ENCODE results near the gene FCRL2.

FCRL2 gene

GRCh38 chr1:157813269-157813668 lies 36.3 kb upstream of the FCRL2 start:
- TF ChIP-seq SIN3A (IDR thresholded peaks at IDR 0.05; ENCODE audit: borderline replicate concordance, insufficient read depth, low read length) = no peak

DNA sequence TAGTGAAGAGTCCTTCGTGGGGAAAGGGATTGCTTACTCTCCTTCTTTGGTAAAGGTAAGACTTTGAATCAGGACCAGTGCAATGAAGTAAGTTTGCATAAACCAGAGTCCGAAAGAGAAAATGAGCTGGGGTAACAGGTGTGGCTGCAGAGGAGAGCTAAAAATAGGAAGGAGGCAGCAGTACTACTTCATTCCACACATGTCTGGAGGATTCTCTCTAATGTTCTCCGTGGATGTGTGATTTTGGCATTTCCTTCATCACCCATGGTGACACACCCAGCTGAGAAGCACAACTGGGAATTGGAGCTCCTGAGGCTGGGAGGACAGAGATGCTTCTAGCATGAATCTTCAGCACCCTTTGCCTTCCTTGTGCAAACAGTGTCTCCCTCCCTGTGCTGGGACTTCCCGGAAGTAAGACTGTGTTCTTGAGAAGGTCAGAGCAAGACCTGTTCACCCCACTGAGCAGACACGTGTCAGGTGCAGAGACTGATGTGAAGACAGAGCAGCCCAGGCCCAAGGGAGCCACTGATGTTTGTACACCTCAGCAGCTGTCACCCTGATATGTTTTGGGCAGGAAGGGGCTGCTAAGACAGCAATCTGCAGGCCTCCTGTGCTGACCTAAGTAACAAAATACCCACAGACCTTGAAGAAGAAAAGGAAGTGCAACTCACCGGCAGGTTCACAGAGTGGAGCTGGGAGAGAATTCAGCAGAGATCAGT lies 29.7 kb upstream of the FCRL2 start:
- TF ChIP-seq SIN3A (IDR thresholded peaks at IDR 0.05; ENCODE audit: borderline replicate concordance, insufficient read depth, low read length) (no peak), TAF1 (IDR thresholded peaks at IDR 0.05; ENCODE audit: borderline replicate concordance, insufficient read depth, low read length) (no peak), FOXP2 (optimal IDR thresholded peaks at IDR 0.05; ENCODE audit: borderline replicate concordance, extremely low read depth, extremely low read length, insufficient read depth) (no peak), POLR2AphosphoS5 (IDR thresholded peaks at IDR 0.05; ENCODE audit: low read depth, low read length) (no peak)
- TF ChIP-seq, protein P1, sequence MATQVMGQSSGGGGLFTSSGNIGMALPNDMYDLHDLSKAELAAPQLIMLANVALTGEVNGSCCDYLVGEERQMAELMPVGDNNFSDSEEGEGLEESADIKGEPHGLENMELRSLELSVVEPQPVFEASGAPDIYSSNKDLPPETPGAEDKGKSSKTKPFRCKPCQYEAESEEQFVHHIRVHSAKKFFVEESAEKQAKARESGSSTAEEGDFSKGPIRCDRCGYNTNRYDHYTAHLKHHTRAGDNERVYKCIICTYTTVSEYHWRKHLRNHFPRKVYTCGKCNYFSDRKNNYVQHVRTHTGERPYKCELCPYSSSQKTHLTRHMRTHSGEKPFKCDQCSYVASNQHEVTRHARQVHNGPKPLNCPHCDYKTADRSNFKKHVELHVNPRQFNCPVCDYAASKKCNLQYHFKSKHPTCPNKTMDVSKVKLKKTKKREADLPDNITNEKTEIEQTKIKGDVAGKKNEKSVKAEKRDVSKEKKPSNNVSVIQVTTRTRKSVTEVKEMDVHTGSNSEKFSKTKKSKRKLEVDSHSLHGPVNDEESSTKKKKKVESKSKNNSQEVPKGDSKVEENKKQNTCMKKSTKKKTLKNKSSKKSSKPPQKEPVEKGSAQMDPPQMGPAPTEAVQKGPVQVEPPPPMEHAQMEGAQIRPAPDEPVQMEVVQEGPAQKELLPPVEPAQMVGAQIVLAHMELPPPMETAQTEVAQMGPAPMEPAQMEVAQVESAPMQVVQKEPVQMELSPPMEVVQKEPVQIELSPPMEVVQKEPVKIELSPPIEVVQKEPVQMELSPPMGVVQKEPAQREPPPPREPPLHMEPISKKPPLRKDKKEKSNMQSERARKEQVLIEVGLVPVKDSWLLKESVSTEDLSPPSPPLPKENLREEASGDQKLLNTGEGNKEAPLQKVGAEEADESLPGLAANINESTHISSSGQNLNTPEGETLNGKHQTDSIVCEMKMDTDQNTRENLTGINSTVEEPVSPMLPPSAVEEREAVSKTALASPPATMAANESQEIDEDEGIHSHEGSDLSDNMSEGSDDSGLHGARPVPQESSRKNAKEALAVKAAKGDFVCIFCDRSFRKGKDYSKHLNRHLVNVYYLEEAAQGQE (IDR thresholded peaks at IDR 0.05; ENCODE audit: insufficient read depth in 1 of 2, low read depth in 2 of 2, low read length in 2 of 2) = no peak

GRCh38 chr1:157803851-157804250 lies 26.9 kb upstream of the FCRL2 start:
- no peak for TF ChIP-seq TAF1 (IDR thresholded peaks at IDR 0.05; ENCODE audit: borderline replicate concordance, insufficient read depth, low read length)
- TF ChIP-seq POLR2AphosphoS5 (IDR thresholded peaks at IDR 0.05; ENCODE audit: low read depth, low read length) = no peak
- TF ChIP-seq, protein P1 (IDR thresholded peaks at IDR 0.05; ENCODE audit: insufficient read depth in 1 of 2, low read depth in 2 of 2, low read length in 2 of 2) = no peak
- TF ChIP-seq FOXP2 (optimal IDR thresholded peaks at IDR 0.05; ENCODE audit: borderline replicate concordance, extremely low read depth, extremely low read length, insufficient read depth) = no peak
- TF ChIP-seq SIN3A (IDR thresholded peaks at IDR 0.05; ENCODE audit: borderline replicate concordance, insufficient read depth, low read length) = no peak

DNA sequence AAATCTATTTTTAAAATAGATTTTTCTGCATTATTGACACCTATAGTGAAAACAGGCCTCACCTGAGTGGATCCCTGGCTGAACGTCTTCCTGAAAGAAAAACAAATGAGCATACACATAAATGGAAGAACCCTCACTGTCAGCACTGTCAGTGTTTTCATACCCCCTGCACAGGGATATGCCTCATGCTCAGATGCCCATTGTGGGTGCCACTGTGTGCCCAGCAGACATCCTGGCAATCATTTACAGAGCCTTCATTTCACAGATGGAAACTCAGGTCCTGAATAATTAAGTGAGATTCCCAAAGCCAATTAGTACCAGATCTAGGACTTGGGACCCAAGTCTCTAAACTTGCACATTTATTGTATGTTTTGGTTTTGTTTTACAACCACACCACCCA lies 23.1 kb upstream of the FCRL2 start:
- TF ChIP-seq SIN3A (IDR thresholded peaks at IDR 0.05; ENCODE audit: borderline replicate concordance, insufficient read depth, low read length) = no peak
- TF ChIP-seq, protein P1 (IDR thresholded peaks at IDR 0.05; ENCODE audit: insufficient read depth in 1 of 2, low read depth in 2 of 2, low read length in 2 of 2) = no peak
- TF ChIP-seq POLR2AphosphoS5 (IDR thresholded peaks at IDR 0.05; ENCODE audit: low read depth, low read length) = no peak
- no peak for TF ChIP-seq TAF1 (IDR thresholded peaks at IDR 0.05; ENCODE audit: borderline replicate concordance, insufficient read depth, low read length)
- TF ChIP-seq FOXP2 (optimal IDR thresholded peaks at IDR 0.05; ENCODE audit: borderline replicate concordance, extremely low read depth, extremely low read length, insufficient read depth) = no peak

- no peak for TF ChIP-seq POLR2AphosphoS5 (IDR thresholded peaks at IDR 0.05; ENCODE audit: low read depth, low read length)
- TF ChIP-seq, protein P1 (IDR thresholded peaks at IDR 0.05; ENCODE audit: insufficient read depth in 1 of 2, low read depth in 2 of 2, low read length in 2 of 2) = no peak
These were observed 21.3 kb upstream of the FCRL2 start for GRCh38 chr1:157798211-157798610.
